HEK293 (cell line): ENCODE data around the gene CEP44.
"Not testable (repeated sequence)": the region's sequence is repeated elsewhere in the genome, so short reads cannot be mapped to it uniquely, and the experiment has no call there.

Source experiments
- CTCF ChIA-PET: fragments of 350-600 bp; formaldehyde crosslinking; extraction: SDS; loops from one replicate; lab custom pipeline; 2021; ENCODE audit warnings: antibody characterized with exemption; lab: Yijun Ruan, JAX
- POLR2A ChIA-PET: fragments of 300-600 bp; formaldehyde crosslinking; extraction: SDS; loops from one replicate; lab custom pipeline; 2020; ENCODE audit warnings: antibody characterized with exemption, inconsistent platforms; lab: Yijun Ruan, JAX
- H3K27ac ChIP-seq: fragments of 200-500 bp; sonication (Bioruptor generic); 2 replicates; pipeline ENCODE4 v1.5.1; 2014; ENCODE audit warnings: low read depth, low read length, control low read depth, inconsistent platforms; ENCODE audit errors: extremely low read depth
- H3K36me3 ChIP-seq, 2 experiments: fragments of 200-500 bp in 1 of 2; sonication (Bioruptor generic) in 1 of 2; 1 replicate in 1 of 2; 2 replicates in 1 of 2; pipeline ENCODE4 v1.5.1; 2014 to 2017; ENCODE audit warnings: inconsistent platforms in 2 of 2, low read length in 2 of 2; ENCODE audit not compliant: control insufficient read depth in 2 of 2, insufficient read depth in 1 of 2
- H3K4me1 ChIP-seq: fragments of 200-500 bp; sonication (Bioruptor generic); 2 replicates; pipeline ENCODE4 v1.5.1; 2014; ENCODE audit warnings: mild to moderate bottlenecking, low read length, inconsistent platforms; ENCODE audit not compliant: control insufficient read depth, insufficient read depth
- H3K4me3 ChIP-seq: 2 replicates; pipeline ENCODE4 v1.5.1; 2011; ENCODE audit warnings: low read depth, mild to moderate bottlenecking, control low read depth, low read length, moderate library complexity
- H3K9me3 ChIP-seq: fragments of 200-500 bp; sonication (Bioruptor generic); 2 replicates; pipeline ENCODE4 v1.5.1; 2014; ENCODE audit warnings: low read depth, low read length, inconsistent platforms; ENCODE audit not compliant: control insufficient read depth, insufficient read depth
- ATF2 ChIP-seq: fragments of 450-650 bp; formaldehyde crosslinking; IDR thresholded peaks from 2 replicates; pipeline ENCODE4 v1.5.1; 2016; ENCODE audit warnings: missing biosample characterization, missing genetic modification characterization, low read depth
- BCL11A ChIP-seq: fragments of 450-650 bp; formaldehyde crosslinking; IDR thresholded peaks from 2 replicates; pipeline ENCODE4 v1.5.1; 2016; ENCODE audit warnings: low read depth, missing biosample characterization, missing genetic modification characterization
- FEZF1 ChIP-seq: fragments of 450-650 bp; formaldehyde crosslinking; IDR thresholded peaks from 2 replicates; pipeline ENCODE4 v1.5.1; 2016; ENCODE audit warnings: missing biosample characterization, missing genetic modification characterization
- KLF8 ChIP-seq: fragments of 450-650 bp; formaldehyde crosslinking; IDR thresholded peaks from 2 replicates; pipeline ENCODE4 v1.5.1; 2016; ENCODE audit warnings: missing biosample characterization, missing genetic modification characterization
- PRDM1 ChIP-seq: fragments of 450-650 bp; formaldehyde crosslinking; IDR thresholded peaks from 2 replicates; pipeline ENCODE4; 2016; ENCODE audit warnings: missing biosample characterization, missing genetic modification characterization
- PRDM6 ChIP-seq: fragments of 450-650 bp; formaldehyde crosslinking; IDR thresholded peaks from 2 replicates; pipeline ENCODE4 v1.5.1; 2017; ENCODE audit warnings: missing biosample characterization, missing genetic modification characterization
- REPIN1 ChIP-seq: fragments of 450-650 bp; formaldehyde crosslinking; IDR thresholded peaks from 2 replicates; pipeline ENCODE4 v1.5.1; 2017; ENCODE audit warnings: missing biosample characterization, missing genetic modification characterization, low read depth
- SCRT1 ChIP-seq: fragments of 450-650 bp; formaldehyde crosslinking; IDR thresholded peaks from 2 replicates; pipeline ENCODE4 v1.5.1; 2016; ENCODE audit warnings: missing biosample characterization, missing genetic modification characterization, borderline replicate concordance
- ZBTB44 ChIP-seq: fragments of 450-650 bp; IDR thresholded peaks from 2 replicates; pipeline ENCODE4 v1.5.1; 2018; ENCODE audit warnings: missing biosample characterization, mild to moderate bottlenecking, missing genetic modification characterization
- ZEB2 ChIP-seq: fragments of 450-650 bp; formaldehyde crosslinking; IDR thresholded peaks from 2 replicates; pipeline ENCODE4 v1.5.1; 2016; ENCODE audit warnings: missing biosample characterization, missing genetic modification characterization
- ZNF169 ChIP-seq: fragments of 450-650 bp; formaldehyde crosslinking; IDR thresholded peaks from 2 replicates; pipeline ENCODE4 v1.5.1; 2016; ENCODE audit warnings: missing biosample characterization, missing genetic modification characterization
- ZNF2 ChIP-seq: fragments of 450-650 bp; formaldehyde crosslinking; IDR thresholded peaks from 2 replicates; pipeline ENCODE4 v1.5.1; 2016; ENCODE audit warnings: missing biosample characterization, missing genetic modification characterization
- ZNF239 ChIP-seq: fragments of 450-650 bp; formaldehyde crosslinking; IDR thresholded peaks from 2 replicates; pipeline ENCODE4 v1.5.1; 2016; ENCODE audit warnings: missing biosample characterization, missing genetic modification characterization
- ZNF391 ChIP-seq: fragments of 450-650 bp; formaldehyde crosslinking; IDR thresholded peaks from 2 replicates; pipeline ENCODE4 v1.5.1; 2016; ENCODE audit warnings: low read depth, missing biosample characterization, missing genetic modification characterization, borderline replicate concordance
- ZNF398 ChIP-seq: fragments of 450-650 bp; formaldehyde crosslinking; IDR thresholded peaks from 2 replicates; pipeline ENCODE4 v1.5.1; 2017; ENCODE audit warnings: missing biosample characterization, missing genetic modification characterization
- ZNF449 ChIP-seq: fragments of 450-650 bp; formaldehyde crosslinking; IDR thresholded peaks from 2 replicates; pipeline ENCODE4 v1.5.1; 2017; ENCODE audit warnings: missing biosample characterization, mild to moderate bottlenecking, missing genetic modification characterization, moderate library complexity
- ZNF501 ChIP-seq: fragments of 450-650 bp; formaldehyde crosslinking; IDR thresholded peaks from 2 replicates; pipeline ENCODE4 v1.5.1; 2016; ENCODE audit warnings: missing biosample characterization, missing genetic modification characterization
- ZNF600 ChIP-seq: fragments of 450-650 bp; formaldehyde crosslinking; IDR thresholded peaks from 2 replicates; pipeline ENCODE4 v1.5.1; 2016; ENCODE audit warnings: missing biosample characterization, missing genetic modification characterization
- ZNF629 ChIP-seq: fragments of 450-650 bp; formaldehyde crosslinking; IDR thresholded peaks from 2 replicates; pipeline ENCODE4 v1.5.1; 2017; ENCODE audit warnings: missing biosample characterization, missing genetic modification characterization
- ZNF660 ChIP-seq: fragments of 450-650 bp; IDR thresholded peaks from 2 replicates; pipeline ENCODE4 v1.5.1; 2018; ENCODE audit warnings: missing biosample characterization, mild to moderate bottlenecking, missing genetic modification characterization
- ZSCAN4 ChIP-seq: fragments of 450-650 bp; formaldehyde crosslinking; IDR thresholded peaks from 2 replicates; pipeline ENCODE4 v1.5.1; 2017; ENCODE audit warnings: missing biosample characterization, missing genetic modification characterization

The CEP44 gene

GRCh38 chr4:174256277-174256713 lies 27.4 kb upstream of the CEP44 start (continued):
- peak; percentile 40; the same call in 1 of the 2 replicates for TF ChIP-seq ATF2 (tag by site-specific recombination)
- TF ChIP-seq ZNF239 (tag by site-specific recombination), result no peak
- TF ChIP-seq ZBTB44 (tag by site-specific recombination), result peak; percentile 26; the same call in 1 of the 2 replicates
- no peak for TF ChIP-seq ZNF600 (tag by site-specific recombination)
- 0 out of 2 replicates have a peak, but pooled peaks have one; percentile 56 for TF ChIP-seq ZNF501 (tag by site-specific recombination)
- 0 out of 2 replicates have a peak, but pooled peaks have one; percentile 19 for TF ChIP-seq BCL11A
- peak; percentile 17; the same call in 1 of the 2 replicates for TF ChIP-seq KLF8
- no peak for TF ChIP-seq REPIN1 (tag by site-specific recombination)
- TF ChIP-seq ZNF169 (tag by site-specific recombination), result no peak
- peak; percentile 69 for TF ChIP-seq ZNF660
- 0 out of 2 replicates have a peak, but pooled peaks have one; percentile 19 for TF ChIP-seq PRDM1 (tag by site-specific recombination)
- TF ChIP-seq PRDM6, result peak; percentile 90

- Histone ChIP-seq H3K27ac (no peak overlapping the region), H3K36me3 (no peaks in the 10 kb centered on the region), H3K4me1 (peaks cover 10% of the 10 kb centered on the region; the same call in 1 of the 2 replicates), H3K4me3 (no peak overlapping the region), H3K9me3 (no peaks in the 10 kb centered on the region)
- TF ChIP-seq ZSCAN4 (tag by site-specific recombination) (no peak), ZNF391 (no peak)
- ChIA-PET POLR2A (no interaction called here), CTCF (interaction anchor here (0.5 to 0.7 kb wide), 3 partner anchors 60 to 1296 kb away, joined by 3 to 5 read pairs (median 3); no protein-coding TSS in a partner anchor)
Observed at GRCh38 chr4:174259580-174259979, 24.1 kb upstream of the CEP44 start.

- ChIA-PET CTCF (interaction anchor here (0.6 to 0.7 kb wide), 2 partner anchors 94 to 1296 kb away, joined by 3 read pairs; no protein-coding TSS in a partner anchor), POLR2A (no interaction called here)
- no peak overlapping the region for H3K27ac ChIP-seq
- H3K4me1 ChIP-seq, result peaks cover 8% of the 10 kb centered on the region; the same call in 1 of the 2 replicates
- no peak overlapping the region for H3K4me3 ChIP-seq
- no peaks in the 10 kb centered on the region for H3K36me3 ChIP-seq
- no peak for TF ChIP-seq ZNF398 (tag by site-specific recombination)
- TF ChIP-seq ZEB2 (tag by site-specific recombination), result peak; percentile 42
- TF ChIP-seq SCRT1, result no peak
- TF ChIP-seq FEZF1 (tag by site-specific recombination), result no peak
- TF ChIP-seq ZNF449 (tag by site-specific recombination), result no peak
- peak; percentile 56 for TF ChIP-seq ZNF629 (tag by site-specific recombination)
- TF ChIP-seq ZNF2 (tag by site-specific recombination), result no peak
- no peaks in the 10 kb centered on the region for H3K9me3 ChIP-seq
Observed at GRCh38 chr4:174260099-174260498, 23.6 kb upstream of the CEP44 start.

- H3K9me3 ChIP-seq, H3K4me3 ChIP-seq, H3K36me3 ChIP-seq, H3K4me1 ChIP-seq, H3K27ac ChIP-seq, CTCF ChIA-PET, POLR2A ChIA-PET: not testable (repeated sequence)
Observed at GRCh38 chr4:174261432-174261831, 22.3 kb upstream of the CEP44 start.
